AG04450 (cell line): ENCODE results near the gene DCAF16. TPM values are rescaled to one million over a fixed set of nuclear protein-coding genes. Genes with fewer than 3 reads are reported as not detected.

Experiments
- CTCF ChIA-PET: fragments of 300-600, 350-600 bp; formaldehyde crosslinking; extraction: SDS; loops from one replicate; lab custom pipeline; 2022; ENCODE audit warnings: antibody characterized with exemption, inconsistent platforms; lab: Charles Lee
- POLR2A ChIA-PET: fragments of 350-600 bp; formaldehyde crosslinking; extraction: SDS; loops from one replicate; lab custom pipeline; 2021; ENCODE audit warnings: antibody characterized with exemption, inconsistent platforms; lab: Yijun Ruan, JAX
- DNase-seq: peaks from one replicate; pipeline ENCODE4 v3.0.0-alpha.2; 2011; ENCODE audit warnings: low read depth, low spot score
- H3K27ac ChIP-seq: one replicate; pipeline ENCODE4 v1.5.1; 2012; ENCODE audit warnings: low read depth, low read length, control low read depth
- H3K27me3 ChIP-seq: one replicate; pipeline ENCODE4 v1.6.0; 2012; ENCODE audit warnings: low read length; ENCODE audit not compliant: control insufficient read depth, insufficient read depth
- H3K4me3 ChIP-seq: 2 replicates; pipeline ENCODE4 v1.5.1; 2011; ENCODE audit warnings: mild to moderate bottlenecking, low read depth, low read length, control low read depth
- H3K9me3 ChIP-seq: 2 replicates; pipeline ENCODE4 v1.5.1; 2012; ENCODE audit warnings: low read length; ENCODE audit not compliant: control insufficient read depth, insufficient read depth
- polyA plus RNA-seq: library from polyadenylated mRNA; depleted of rRNA; stranded (reverse); fragments of >200 nt; gene quantifications from 2 replicates; pipeline ENCODE4 v1.2.3, GENCODE V29; 2011
- TF ChIP-seq, protein P1 (sequence below): IDR thresholded peaks from 2 replicates; pipeline ENCODE4 v1.5.1; 2011; ENCODE audit warnings: low read depth, low read length, control low read depth, inconsistent platforms

DCAF16 gene
- polyA plus RNA-seq, 1 experiment: 22.2 TPM

GRCh38 chr4:17778431-17778830, 32.1 kb downstream of the DCAF16 start:
- ChIA-PET CTCF (no interaction called here), POLR2A (no interaction called here)
- H3K9me3 ChIP-seq: no peaks in the 10 kb centered on the region; the same call in 1 of the 2 replicates
- H3K27me3 ChIP-seq: peaks cover 25% of the 10 kb centered on the region
- H3K27ac ChIP-seq: no peak overlapping the region
- H3K4me3 ChIP-seq: no peak overlapping the region
- DNase-seq: no peak
- TF ChIP-seq, protein P1, sequence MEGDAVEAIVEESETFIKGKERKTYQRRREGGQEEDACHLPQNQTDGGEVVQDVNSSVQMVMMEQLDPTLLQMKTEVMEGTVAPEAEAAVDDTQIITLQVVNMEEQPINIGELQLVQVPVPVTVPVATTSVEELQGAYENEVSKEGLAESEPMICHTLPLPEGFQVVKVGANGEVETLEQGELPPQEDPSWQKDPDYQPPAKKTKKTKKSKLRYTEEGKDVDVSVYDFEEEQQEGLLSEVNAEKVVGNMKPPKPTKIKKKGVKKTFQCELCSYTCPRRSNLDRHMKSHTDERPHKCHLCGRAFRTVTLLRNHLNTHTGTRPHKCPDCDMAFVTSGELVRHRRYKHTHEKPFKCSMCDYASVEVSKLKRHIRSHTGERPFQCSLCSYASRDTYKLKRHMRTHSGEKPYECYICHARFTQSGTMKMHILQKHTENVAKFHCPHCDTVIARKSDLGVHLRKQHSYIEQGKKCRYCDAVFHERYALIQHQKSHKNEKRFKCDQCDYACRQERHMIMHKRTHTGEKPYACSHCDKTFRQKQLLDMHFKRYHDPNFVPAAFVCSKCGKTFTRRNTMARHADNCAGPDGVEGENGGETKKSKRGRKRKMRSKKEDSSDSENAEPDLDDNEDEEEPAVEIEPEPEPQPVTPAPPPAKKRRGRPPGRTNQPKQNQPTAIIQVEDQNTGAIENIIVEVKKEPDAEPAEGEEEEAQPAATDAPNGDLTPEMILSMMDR: no peak

DNA sequence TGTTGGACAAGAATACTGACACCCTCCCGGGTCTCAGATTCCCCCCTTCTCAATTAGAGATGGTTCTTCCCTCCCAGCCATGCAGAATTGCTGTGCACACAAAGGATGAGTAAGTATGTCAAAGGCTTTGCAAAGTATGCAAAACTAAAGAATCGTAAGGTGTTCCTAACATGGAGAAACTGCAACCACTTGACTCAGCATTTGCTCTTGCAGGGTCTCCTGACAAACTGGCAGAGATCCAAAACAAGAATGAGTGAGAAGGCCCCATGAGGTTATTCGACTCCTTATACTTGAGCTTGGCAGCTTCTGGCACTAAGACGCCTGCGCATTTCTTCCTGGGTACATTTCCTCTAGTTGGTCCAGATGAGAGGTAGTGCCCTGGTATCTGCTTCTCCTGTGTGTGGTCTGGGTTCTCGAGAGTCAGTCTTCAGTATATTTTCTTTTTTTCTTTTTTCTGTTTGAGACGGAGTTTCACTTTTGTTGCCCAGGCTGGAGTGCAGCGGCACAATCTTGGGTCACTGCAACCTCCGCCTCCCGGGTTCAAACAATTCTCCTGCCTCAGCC, 37.3 kb downstream of the DCAF16 start:
- Histone ChIP-seq H3K27me3 (no peaks in the 10 kb centered on the region), H3K27ac (no peak overlapping the region), H3K9me3 (no peaks in the 10 kb centered on the region), H3K4me3 (no peak overlapping the region)
- no peak for DNase-seq
- ChIA-PET POLR2A (no interaction called here), CTCF (no interaction called here)
- TF ChIP-seq, protein P1: no peak

- POLR2A ChIA-PET: no interaction called here
- TF ChIP-seq, protein P1: no peak
- no peak for DNase-seq
- CTCF ChIA-PET: interaction anchor here (0.7 to 1.0 kb wide), 2 partner anchors 46 to 222 kb away, joined by 3 read pairs; no protein-coding TSS in a partner anchor
- Histone ChIP-seq H3K9me3 (peaks cover 7% of the 10 kb centered on the region; the same call in 1 of the 2 replicates), H3K27ac (no peak overlapping the region), H3K4me3 (no peak overlapping the region), H3K27me3 (no peaks in the 10 kb centered on the region)
Measured at GRCh38 chr4:17771284-17771908, 39.2 kb downstream of the DCAF16 start.

DNA sequence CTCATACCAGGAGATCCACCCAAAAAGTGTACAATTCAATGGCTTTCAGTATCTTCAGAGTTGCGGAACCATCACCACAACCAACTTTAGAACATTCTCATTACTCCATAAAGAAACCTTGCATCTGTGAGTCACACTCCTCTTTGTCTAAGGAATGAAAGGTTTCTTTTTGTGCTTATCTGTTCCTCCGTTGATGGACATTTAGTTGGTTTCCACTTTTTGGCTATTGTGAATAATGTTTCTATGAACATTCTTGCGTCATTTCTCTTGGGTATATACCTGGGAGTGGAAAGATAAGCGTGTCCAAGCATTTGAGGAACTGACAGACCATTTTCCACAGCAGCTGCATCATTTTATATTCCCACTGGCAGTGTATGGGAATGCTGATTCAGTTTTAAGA, 39.7 kb downstream of the DCAF16 start:
- Histone ChIP-seq H3K4me3 (no peak overlapping the region), H3K27ac (no peak overlapping the region), H3K27me3 (no peaks in the 10 kb centered on the region), H3K9me3 (peaks cover 7% of the 10 kb centered on the region; the same call in 1 of the 2 replicates)
- ChIA-PET CTCF (interaction anchor here (0.7 kb wide), 1 partner anchor 46 kb away, joined by 3 read pairs; no protein-coding TSS in a partner anchor), POLR2A (no interaction called here)
- DNase-seq: no peak
- TF ChIP-seq, protein P1: no peak
